ENCODE measurements around the gene CAPZB.

Gene CAPZB

DNA sequence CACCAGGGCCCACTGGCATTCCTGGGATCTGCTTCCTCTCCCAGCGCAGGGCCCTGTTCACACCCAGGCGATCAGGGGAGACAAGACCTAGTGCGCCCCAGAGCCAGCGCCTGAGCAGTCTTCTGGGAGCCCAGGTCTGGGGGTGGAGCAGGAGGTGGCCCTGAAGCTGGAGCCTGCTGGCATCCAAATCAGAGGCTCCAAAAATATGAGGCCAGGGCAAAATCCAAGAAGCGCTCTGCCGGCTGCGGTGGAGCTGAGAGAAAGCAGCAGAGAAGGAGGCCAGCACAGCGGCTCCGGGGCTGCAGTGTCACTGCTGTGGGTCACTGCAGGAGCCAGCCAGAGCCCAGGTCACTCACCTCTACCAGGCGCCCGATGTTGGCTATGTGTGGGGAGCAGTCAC is 140.5 kb downstream of the CAPZB start:
- TF ChIP-seq TAF1 (IDR thresholded peaks at IDR 0.05; ENCODE audit: borderline replicate concordance, insufficient read depth, low read length) = no peak
- TF ChIP-seq, protein P1, sequence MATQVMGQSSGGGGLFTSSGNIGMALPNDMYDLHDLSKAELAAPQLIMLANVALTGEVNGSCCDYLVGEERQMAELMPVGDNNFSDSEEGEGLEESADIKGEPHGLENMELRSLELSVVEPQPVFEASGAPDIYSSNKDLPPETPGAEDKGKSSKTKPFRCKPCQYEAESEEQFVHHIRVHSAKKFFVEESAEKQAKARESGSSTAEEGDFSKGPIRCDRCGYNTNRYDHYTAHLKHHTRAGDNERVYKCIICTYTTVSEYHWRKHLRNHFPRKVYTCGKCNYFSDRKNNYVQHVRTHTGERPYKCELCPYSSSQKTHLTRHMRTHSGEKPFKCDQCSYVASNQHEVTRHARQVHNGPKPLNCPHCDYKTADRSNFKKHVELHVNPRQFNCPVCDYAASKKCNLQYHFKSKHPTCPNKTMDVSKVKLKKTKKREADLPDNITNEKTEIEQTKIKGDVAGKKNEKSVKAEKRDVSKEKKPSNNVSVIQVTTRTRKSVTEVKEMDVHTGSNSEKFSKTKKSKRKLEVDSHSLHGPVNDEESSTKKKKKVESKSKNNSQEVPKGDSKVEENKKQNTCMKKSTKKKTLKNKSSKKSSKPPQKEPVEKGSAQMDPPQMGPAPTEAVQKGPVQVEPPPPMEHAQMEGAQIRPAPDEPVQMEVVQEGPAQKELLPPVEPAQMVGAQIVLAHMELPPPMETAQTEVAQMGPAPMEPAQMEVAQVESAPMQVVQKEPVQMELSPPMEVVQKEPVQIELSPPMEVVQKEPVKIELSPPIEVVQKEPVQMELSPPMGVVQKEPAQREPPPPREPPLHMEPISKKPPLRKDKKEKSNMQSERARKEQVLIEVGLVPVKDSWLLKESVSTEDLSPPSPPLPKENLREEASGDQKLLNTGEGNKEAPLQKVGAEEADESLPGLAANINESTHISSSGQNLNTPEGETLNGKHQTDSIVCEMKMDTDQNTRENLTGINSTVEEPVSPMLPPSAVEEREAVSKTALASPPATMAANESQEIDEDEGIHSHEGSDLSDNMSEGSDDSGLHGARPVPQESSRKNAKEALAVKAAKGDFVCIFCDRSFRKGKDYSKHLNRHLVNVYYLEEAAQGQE (IDR thresholded peaks at IDR 0.05; ENCODE audit: insufficient read depth in 1 of 2, low read depth in 2 of 2, low read length in 2 of 2) = no peak
- TF ChIP-seq POLR2AphosphoS5 (IDR thresholded peaks at IDR 0.05; ENCODE audit: low read depth, low read length) = no peak
- no peak for TF ChIP-seq FOXP2 (optimal IDR thresholded peaks at IDR 0.05; ENCODE audit: borderline replicate concordance, extremely low read depth, extremely low read length, insufficient read depth)
- TF ChIP-seq SIN3A (IDR thresholded peaks at IDR 0.05; ENCODE audit: borderline replicate concordance, insufficient read depth, low read length) = no peak

DNA sequence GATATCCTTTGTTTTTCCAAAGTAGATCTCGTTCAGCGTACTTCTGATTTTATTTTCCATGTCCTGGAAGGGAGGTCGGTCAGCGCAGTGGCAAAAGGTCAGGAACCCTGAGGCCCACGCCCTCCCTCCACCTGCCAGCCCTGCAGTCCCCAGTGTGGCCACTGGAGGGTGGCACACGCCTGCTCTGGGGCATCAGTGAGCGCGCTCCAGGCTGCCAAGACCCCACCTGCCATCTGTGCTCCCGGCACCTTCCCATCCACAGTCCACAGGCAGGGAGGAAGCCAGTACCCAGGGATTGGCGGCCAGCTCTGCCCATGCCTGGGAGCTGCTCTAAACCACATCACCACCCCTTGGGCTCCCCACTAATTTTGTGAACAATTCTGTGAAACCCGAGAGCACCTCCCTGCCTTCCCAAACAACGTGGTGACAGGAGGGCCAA is 140.9 kb downstream of the CAPZB start:
- TF ChIP-seq TAF1 (IDR thresholded peaks at IDR 0.05; ENCODE audit: borderline replicate concordance, insufficient read depth, low read length) = no peak
- no peak for TF ChIP-seq SIN3A (IDR thresholded peaks at IDR 0.05; ENCODE audit: borderline replicate concordance, insufficient read depth, low read length)
- TF ChIP-seq, protein P1 (IDR thresholded peaks at IDR 0.05; ENCODE audit: insufficient read depth in 1 of 2, low read depth in 2 of 2, low read length in 2 of 2) = no peak
- no peak for TF ChIP-seq FOXP2 (optimal IDR thresholded peaks at IDR 0.05; ENCODE audit: borderline replicate concordance, extremely low read depth, extremely low read length, insufficient read depth)
- TF ChIP-seq POLR2AphosphoS5 (IDR thresholded peaks at IDR 0.05; ENCODE audit: low read depth, low read length) = no peak

DNA sequence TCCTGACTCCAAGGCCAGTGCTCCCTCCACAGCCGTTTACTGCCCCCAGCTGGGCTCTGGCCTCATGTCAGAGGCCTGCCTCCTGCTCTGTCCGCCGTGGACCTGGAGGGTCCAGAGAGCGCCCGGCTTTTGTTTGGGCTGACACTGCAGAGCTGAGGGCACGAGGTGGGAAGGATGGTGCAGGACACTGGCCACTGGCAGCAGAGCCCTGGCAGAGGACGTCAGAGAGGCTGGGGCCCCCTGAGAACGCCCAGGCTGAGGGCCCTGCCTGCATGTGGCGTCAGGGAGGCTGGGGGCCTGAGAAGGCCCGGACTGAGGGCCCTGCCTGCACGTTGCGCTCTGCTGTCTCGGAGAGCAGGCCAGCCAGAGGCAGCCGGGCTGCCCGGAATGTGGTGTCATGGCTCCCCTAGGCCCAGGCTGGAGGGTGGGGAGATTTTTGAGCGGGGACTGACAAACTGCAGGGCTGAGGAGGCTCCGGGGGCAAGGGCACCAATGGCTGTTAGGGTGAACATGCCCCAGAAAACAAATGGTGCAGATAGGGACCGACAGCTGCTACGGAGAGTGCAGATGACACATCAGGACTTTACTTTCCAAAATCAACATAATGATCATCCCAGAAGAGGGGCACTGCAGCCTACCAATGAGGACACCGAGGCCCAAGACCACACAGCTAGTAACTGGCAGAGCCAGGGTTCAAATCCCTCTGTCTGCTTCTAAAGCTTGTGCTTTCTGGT is 141.6 kb downstream of the CAPZB start:
- no peak for TF ChIP-seq FOXP2 (optimal IDR thresholded peaks at IDR 0.05; ENCODE audit: borderline replicate concordance, extremely low read depth, extremely low read length, insufficient read depth)

DNA sequence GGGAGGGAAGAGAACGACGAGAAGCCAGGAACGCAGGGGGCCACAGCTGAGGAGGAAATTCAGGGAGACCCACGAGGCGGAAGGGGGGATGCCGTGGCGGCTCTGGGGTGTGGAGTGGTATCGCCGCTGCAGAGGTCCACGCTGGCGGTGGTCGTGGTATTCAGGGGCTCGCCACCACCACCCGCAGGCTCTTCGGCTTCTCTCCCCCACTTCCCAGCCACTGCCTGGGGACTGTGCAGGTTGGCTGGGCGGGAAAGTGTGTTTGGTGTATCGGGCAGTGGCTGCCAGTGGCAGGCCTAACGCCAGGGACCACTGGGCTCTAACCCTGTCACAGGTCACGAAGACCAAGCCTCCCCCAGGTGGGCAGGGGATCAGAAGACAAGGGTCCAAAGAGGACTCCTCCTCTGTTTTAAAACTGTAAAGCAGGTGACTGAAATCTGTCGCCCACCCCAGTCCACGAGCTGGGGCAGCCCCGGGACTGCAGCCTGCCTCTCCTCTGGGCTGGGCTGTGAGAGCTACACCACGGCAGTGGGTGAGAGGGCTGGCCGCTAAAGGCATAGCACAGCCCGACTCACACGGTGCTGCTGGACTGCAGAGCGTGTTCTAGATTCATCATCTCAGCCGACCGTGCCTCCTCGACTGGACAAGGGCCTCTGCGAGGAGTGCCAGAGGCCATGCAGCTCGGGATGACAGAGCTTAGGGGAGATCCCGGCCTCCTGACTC is 142.3 kb downstream of the CAPZB start:
- TF ChIP-seq FOXP2 (optimal IDR thresholded peaks at IDR 0.05; ENCODE audit: borderline replicate concordance, extremely low read depth, extremely low read length, insufficient read depth) (no peak), TAF1 (IDR thresholded peaks at IDR 0.05; ENCODE audit: borderline replicate concordance, insufficient read depth, low read length) (no peak), SIN3A (IDR thresholded peaks at IDR 0.05; ENCODE audit: borderline replicate concordance, insufficient read depth, low read length) (no peak), POLR2AphosphoS5 (IDR thresholded peaks at IDR 0.05; ENCODE audit: low read depth, low read length) (no peak)

DNA sequence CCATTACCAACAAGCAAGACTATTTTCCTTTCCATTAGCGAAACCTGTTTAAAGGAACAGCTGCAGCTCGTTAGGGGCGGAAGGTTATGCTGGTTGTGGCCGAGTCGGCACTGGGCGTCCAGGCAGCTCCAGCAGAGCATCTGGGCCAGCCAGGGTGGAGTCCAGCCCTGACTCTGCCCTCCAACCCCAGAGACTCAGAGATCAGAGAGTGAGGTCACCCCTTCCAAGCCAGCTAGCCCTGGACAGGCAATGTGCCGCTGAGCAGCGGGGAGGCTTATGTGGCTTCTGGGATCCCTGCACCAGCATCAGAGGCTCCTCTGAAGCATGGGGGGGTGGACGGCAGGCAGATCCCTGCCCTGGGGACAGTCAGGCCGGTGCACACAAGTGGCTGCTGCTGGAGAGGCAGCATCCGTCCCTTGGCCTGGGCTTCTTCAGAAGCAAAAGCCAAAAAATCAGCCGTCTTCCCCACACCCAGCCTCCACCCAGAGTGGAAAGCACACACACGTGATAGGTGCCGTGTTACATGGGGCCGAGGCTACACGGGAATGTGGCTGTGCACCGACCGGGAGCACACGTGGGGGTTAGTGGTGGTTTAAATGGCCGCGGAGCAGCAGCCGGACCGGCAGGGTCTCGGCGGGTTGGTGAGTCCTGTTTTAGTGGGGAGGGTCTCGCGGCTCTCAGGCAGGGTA is 143.1 kb downstream of the CAPZB start:
- TF ChIP-seq POLR2AphosphoS5 (IDR thresholded peaks at IDR 0.05; ENCODE audit: low read depth, low read length) = no peak
- TF ChIP-seq TAF1 (IDR thresholded peaks at IDR 0.05; ENCODE audit: borderline replicate concordance, insufficient read depth, low read length) = no peak
- no peak for TF ChIP-seq FOXP2 (optimal IDR thresholded peaks at IDR 0.05; ENCODE audit: borderline replicate concordance, extremely low read depth, extremely low read length, insufficient read depth)
- TF ChIP-seq, protein P1 (IDR thresholded peaks at IDR 0.05; ENCODE audit: insufficient read depth in 1 of 2, low read depth in 2 of 2, low read length in 2 of 2) = no peak
- TF ChIP-seq SIN3A (IDR thresholded peaks at IDR 0.05; ENCODE audit: borderline replicate concordance, insufficient read depth, low read length) = no peak
